Peyer's patch (tissue), 4 donors: ENCODE measurements around the gene WDR59. TPM values are rescaled to one million over a fixed set of nuclear protein-coding genes. Genes with fewer than 3 reads are reported as not detected.

Experiments
- DNase-seq, 3 donors: peaks; one replicate each; pipeline ENCODE4 v3.0.0-alpha.2; 2017 to 2019
- H3K27ac ChIP-seq, 4 donors: fragments of 200-600 bp; sonication (generic); one replicate each; pipeline ENCODE4 v1.5.1; 2016 to 2019
- H3K27me3 ChIP-seq, 2 donors: fragments of 200-600 bp; sonication (generic); one replicate each; pipeline ENCODE4 v1.5.1; 2019
- H3K36me3 ChIP-seq, 3 donors: fragments of 200-600 bp; sonication (generic); one replicate each; pipeline ENCODE4 v1.5.1; 2016 to 2019
- H3K4me1 ChIP-seq, 4 donors: fragments of 200-600 bp; sonication (generic); one replicate each; pipeline ENCODE4 v1.5.1; 2016 to 2019
- H3K4me3 ChIP-seq, 4 donors: fragments of 200-600 bp; sonication (generic); 1 replicate in 3 of 4; 2 replicates in 1 of 4; pipeline ENCODE4 v1.5.1; 2016 to 2019; ENCODE audit warnings: mild to moderate bottlenecking in 1 of 4
- H3K9me3 ChIP-seq, 4 donors: fragments of 200-600 bp; sonication (generic); one replicate each; pipeline ENCODE4 v1.5.1; 2016 to 2019; ENCODE audit warnings: mild to moderate bottlenecking in 1 of 4
- POLR2A ChIP-seq, 2 donors: fragments of 450-650 bp; IDR thresholded peaks; one replicate each; pipeline ENCODE4 v1.5.1; 2017; ENCODE audit warnings: antibody characterized with exemption in 2 of 2, mild to moderate bottlenecking in 2 of 2, moderate library complexity in 2 of 2
- total RNA-seq, 4 donors: library from RNA; depleted of rRNA; stranded (reverse); fragments of >200 nt; gene quantifications; one replicate each; pipeline ENCODE4 v1.1.0, GENCODE V29; 2016
- TF ChIP-seq, protein P1 (sequence below), 6 experiments: fragments of 450-650 bp in 4 of 6; fragments of 200-600 bp in 2 of 6; sonication (generic) in 1 of 6; IDR thresholded peaks; one replicate each; pipeline ENCODE4 v1.5.1; 2017 to 2019; ENCODE audit warnings: antibody characterized with exemption in 6 of 6, mild to moderate bottlenecking in 3 of 6, moderate library complexity in 1 of 6

The WDR59 gene
- total RNA-seq, 4 donors from 2014 or later, result 32.9 to 127 (median 102) TPM

DNA sequence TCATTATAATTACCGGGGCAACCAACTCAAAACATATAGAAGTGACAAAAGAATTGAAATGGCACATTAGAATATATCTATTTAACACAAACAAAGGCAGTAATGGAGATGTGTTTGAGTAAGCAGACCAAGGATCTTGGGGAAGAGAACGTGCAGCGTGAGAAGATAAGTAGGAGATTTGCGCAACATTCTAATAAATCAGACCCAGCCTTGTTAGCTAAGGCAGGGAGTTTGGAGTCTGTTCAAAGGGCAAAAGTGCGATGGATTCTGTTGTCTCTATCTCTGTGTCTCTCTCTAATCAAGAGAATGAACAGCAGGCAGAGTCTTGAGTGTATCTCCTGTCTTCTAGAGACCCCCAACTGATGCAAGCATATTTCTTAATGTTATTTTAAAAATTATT lies 155.3 kb downstream of the WDR59 start:
- H3K36me3 ChIP-seq, result no peaks in the 10 kb centered on the region
- TF ChIP-seq, protein P1, sequence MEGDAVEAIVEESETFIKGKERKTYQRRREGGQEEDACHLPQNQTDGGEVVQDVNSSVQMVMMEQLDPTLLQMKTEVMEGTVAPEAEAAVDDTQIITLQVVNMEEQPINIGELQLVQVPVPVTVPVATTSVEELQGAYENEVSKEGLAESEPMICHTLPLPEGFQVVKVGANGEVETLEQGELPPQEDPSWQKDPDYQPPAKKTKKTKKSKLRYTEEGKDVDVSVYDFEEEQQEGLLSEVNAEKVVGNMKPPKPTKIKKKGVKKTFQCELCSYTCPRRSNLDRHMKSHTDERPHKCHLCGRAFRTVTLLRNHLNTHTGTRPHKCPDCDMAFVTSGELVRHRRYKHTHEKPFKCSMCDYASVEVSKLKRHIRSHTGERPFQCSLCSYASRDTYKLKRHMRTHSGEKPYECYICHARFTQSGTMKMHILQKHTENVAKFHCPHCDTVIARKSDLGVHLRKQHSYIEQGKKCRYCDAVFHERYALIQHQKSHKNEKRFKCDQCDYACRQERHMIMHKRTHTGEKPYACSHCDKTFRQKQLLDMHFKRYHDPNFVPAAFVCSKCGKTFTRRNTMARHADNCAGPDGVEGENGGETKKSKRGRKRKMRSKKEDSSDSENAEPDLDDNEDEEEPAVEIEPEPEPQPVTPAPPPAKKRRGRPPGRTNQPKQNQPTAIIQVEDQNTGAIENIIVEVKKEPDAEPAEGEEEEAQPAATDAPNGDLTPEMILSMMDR (IDR thresholded peaks at IDR 0.05), result no peak
- no peak for TF ChIP-seq POLR2A (IDR thresholded peaks at IDR 0.05)
- peaks cover 0 to 4% (median 0%) of the 10 kb centered on the region in 4 donors for H3K9me3 ChIP-seq
- H3K4me1 ChIP-seq, result no peaks in the 10 kb centered on the region
- H3K27me3 ChIP-seq, result no peaks in the 10 kb centered on the region
- no peak overlapping the region for H3K4me3 ChIP-seq
- peak in 1 of 3 donors; percentile 67 for DNase-seq
- peak overlapping the region in 2 of 4 donors; percentile 24 to 31 for H3K27ac ChIP-seq

DNA sequence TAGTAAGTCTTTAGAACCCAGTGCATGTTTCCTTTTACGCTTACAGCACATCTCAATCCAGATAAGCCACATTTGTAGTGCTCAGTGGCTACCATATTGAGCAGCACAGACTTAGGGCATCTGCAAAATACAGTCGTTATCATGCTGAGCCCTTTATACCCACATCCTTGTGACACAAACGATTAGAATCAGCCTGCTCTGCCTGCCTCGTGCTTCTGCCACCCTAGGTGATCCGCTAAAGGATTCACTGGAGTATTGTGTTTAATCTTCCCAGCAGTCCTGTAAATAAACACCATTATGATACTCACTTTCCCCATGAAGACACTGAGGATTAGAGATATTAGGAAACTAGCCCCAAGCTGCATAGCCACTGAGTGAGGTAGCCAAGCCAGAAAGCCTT lies 159.0 kb downstream of the WDR59 start:
- DNase-seq, result no peak
- no peak overlapping the region for H3K27ac ChIP-seq
- H3K27me3 ChIP-seq, result no peaks in the 10 kb centered on the region
- TF ChIP-seq, protein P1 (IDR thresholded peaks at IDR 0.05), result no peak
- TF ChIP-seq POLR2A (IDR thresholded peaks at IDR 0.05), result no peak
- H3K4me1 ChIP-seq, result no peaks in the 10 kb centered on the region
- no peak overlapping the region for H3K4me3 ChIP-seq
- no peaks in the 10 kb centered on the region for H3K36me3 ChIP-seq
- H3K9me3 ChIP-seq, result peaks cover 0 to 4% (median 0%) of the 10 kb centered on the region in 4 donors

DNA sequence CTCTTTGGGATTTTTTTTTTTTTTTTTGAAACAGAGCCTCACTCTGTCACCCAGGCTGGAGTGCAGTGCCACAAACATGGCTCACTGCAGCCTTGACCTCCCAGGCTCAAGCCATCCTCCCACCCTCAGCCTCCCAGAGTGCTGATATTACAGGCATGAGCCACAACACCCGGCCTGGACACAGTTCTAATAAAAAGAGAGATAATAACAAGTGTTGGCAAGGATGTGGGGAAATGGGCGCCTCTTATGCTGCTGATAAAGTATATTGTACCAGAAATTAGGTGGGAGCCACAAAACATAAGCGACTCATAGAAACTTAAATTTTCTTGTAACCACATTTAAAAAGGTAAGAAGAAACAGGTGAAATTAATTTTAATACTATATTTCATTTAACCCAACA lies 159.9 kb downstream of the WDR59 start:
- DNase-seq, result no peak
- TF ChIP-seq, protein P1 (IDR thresholded peaks at IDR 0.05), result no peak
- no peak for TF ChIP-seq POLR2A (IDR thresholded peaks at IDR 0.05)
- peaks cover 0 to 4% (median 0%) of the 10 kb centered on the region in 4 donors for H3K9me3 ChIP-seq
- H3K36me3 ChIP-seq, result no peaks in the 10 kb centered on the region
- no peaks in the 10 kb centered on the region for H3K27me3 ChIP-seq
- no peaks in the 10 kb centered on the region for H3K4me1 ChIP-seq
- no peak overlapping the region for H3K4me3 ChIP-seq
- H3K27ac ChIP-seq, result no peak overlapping the region

Other genes starting within 250 kb of the WDR59 start
- 10 to 100 TPM in 3 of 4 donors, 1 to 10 TPM in 1; 6.6 to 36.9 (median 24.7) TPM for gene FA2H, start 210.3 kb downstream of the WDR59 start, total RNA-seq
- 10 to 100 TPM; 10.7 to 32.7 (median 16.4) TPM for gene ZNRF1, start 13.9 kb upstream of the WDR59 start, total RNA-seq
- gene LDHD, start 131.7 kb upstream of the WDR59 start, total RNA-seq, result 10 to 100 TPM in 3 of 4 donors, 1 to 10 TPM in 1; 2.5 to 37.0 (median 22.4) TPM
- gene ZFP1, start 163.4 kb upstream of the WDR59 start, total RNA-seq, result 1 to 10 TPM; 2.6 to 6.1 (median 4.9) TPM
- gene CTRB2, start 222.0 kb upstream of the WDR59 start, total RNA-seq, result not detected
- not detected for gene CTRB1, start 233.9 kb upstream of the WDR59 start, total RNA-seq